MM.1S (cell line): ENCODE data around the gene C13orf46.

ENCODE experiments used
- DNase-seq: peaks from one replicate; pipeline ENCODE4 v3.0.0-alpha.2; 2015
- H2AFZ ChIP-seq: fragments of 300-600 bp; sonication (generic); 2 replicates; pipeline ENCODE4 v1.6.0; 2016; ENCODE audit warnings: antibody characterized with exemption, low read length
- H3F3A ChIP-seq: fragments of 300-600 bp; sonication (generic); 2 replicates; pipeline ENCODE4 v1.6.1; 2016; ENCODE audit warnings: mild to moderate bottlenecking, antibody characterized with exemption, low read length, moderate library complexity, mixed read lengths; ENCODE audit not compliant: insufficient read depth
- H3K27ac ChIP-seq: fragments of 300-600 bp; sonication (generic); 2 replicates; pipeline ENCODE4 v1.5.1; 2016; ENCODE audit warnings: mild to moderate bottlenecking, low read length
- H3K27me3 ChIP-seq: fragments of 300-600 bp; sonication (generic); replicated peaks from 2 replicates; pipeline ENCODE4 v1.6.0; 2016; ENCODE audit warnings: low read length; ENCODE audit not compliant: insufficient read depth
- H3K36me3 ChIP-seq: fragments of 300-600 bp; sonication (generic); replicated peaks from 2 replicates; pipeline ENCODE4 v1.6.1; 2016; ENCODE audit warnings: mild to moderate bottlenecking, low read length, mixed read lengths; ENCODE audit not compliant: insufficient read depth
- H3K4me1 ChIP-seq: fragments of 300-600 bp; sonication (generic); 2 replicates; pipeline ENCODE4 v1.6.1; 2016; ENCODE audit warnings: low read length, mixed read lengths
- H3K4me2 ChIP-seq: fragments of 300-600 bp; sonication (generic); 2 replicates; pipeline ENCODE4 v1.6.0; 2016; ENCODE audit warnings: low read depth, low read length
- H3K4me3 ChIP-seq: fragments of 300-600 bp; sonication (generic); 2 replicates; pipeline ENCODE4 v1.5.1; 2016; ENCODE audit warnings: low read length, mixed read lengths
- H3K79me2 ChIP-seq: fragments of 300-600 bp; sonication (generic); 2 replicates; pipeline ENCODE4 v1.6.1; 2016; ENCODE audit warnings: mixed run types, low read length, mixed read lengths
- H3K9ac ChIP-seq: fragments of 300-600 bp; sonication (generic); 2 replicates; pipeline ENCODE4 v1.6.1; 2016; ENCODE audit warnings: low read length, mixed read lengths
- H3K9me2 ChIP-seq: fragments of 300-600 bp; sonication (generic); replicated peaks from 2 replicates; pipeline ENCODE4 v1.6.1; 2016; ENCODE audit warnings: mild to moderate bottlenecking, low read length, mixed read lengths; ENCODE audit not compliant: insufficient read depth
- H3K9me3 ChIP-seq: fragments of 300-600 bp; sonication (generic); replicated peaks from 2 replicates; pipeline ENCODE4 v1.6.1; 2016; ENCODE audit warnings: mild to moderate bottlenecking, low read length, mixed read lengths; ENCODE audit not compliant: insufficient read depth
- H4K20me1 ChIP-seq: fragments of 300-600 bp; sonication (generic); 2 replicates; pipeline ENCODE4 v1.6.1; 2016; ENCODE audit warnings: mild to moderate bottlenecking, low read length, moderate library complexity, mixed read lengths; ENCODE audit not compliant: insufficient read depth
- EZH2 ChIP-seq: fragments of 300-600 bp; sonication (generic); optimal IDR thresholded peaks from 2 replicates; pipeline ENCODE3; 2017; ENCODE audit warnings: low read depth, mild to moderate bottlenecking, antibody characterized with exemption, low read length, mixed read lengths
- EZH2phosphoT487 ChIP-seq: fragments of 300-600 bp; sonication (generic); IDR thresholded peaks from 2 replicates; pipeline ENCODE4 v1.6.1; 2018; ENCODE audit warnings: antibody characterized with exemption, low read length
- TF ChIP-seq, protein P1 (sequence below): fragments of 300-600 bp; sonication (generic); IDR thresholded peaks from 2 replicates; pipeline ENCODE4 v1.5.1; 2016; ENCODE audit warnings: antibody characterized with exemption, low read length, mixed read lengths

C13orf46 gene

DNA sequence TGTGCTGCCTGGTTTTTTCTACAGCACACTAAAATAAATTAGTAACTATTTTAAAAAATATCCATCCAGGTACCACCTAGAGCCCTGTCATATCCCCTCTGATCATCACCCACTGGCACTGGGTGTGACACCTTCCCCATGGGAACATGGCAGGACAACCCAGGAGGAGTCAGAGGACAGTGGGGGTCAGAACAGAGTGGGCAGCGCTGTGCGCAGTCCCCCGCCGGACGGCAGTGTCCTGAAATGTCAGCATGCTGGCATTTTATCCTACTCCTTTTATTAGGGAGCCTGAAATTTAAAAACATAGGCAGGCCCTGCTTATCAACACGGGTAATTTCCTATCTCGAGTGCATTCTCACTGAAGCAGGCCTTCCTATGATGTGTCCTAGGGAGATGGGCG lies 67.9 kb downstream of the C13orf46 start:
- H3F3A ChIP-seq: peaks cover 19% of the 10 kb centered on the region
- H4K20me1 ChIP-seq: no peaks in the 10 kb centered on the region
- no peak for DNase-seq
- no peak overlapping the region for H2AFZ ChIP-seq
- no peaks in the 10 kb centered on the region for H3K9me2 ChIP-seq
- H3K9ac ChIP-seq: no peak overlapping the region
- TF ChIP-seq EZH2 (no peak), EZH2phosphoT487 (no peak)
- TF ChIP-seq, protein P1, sequence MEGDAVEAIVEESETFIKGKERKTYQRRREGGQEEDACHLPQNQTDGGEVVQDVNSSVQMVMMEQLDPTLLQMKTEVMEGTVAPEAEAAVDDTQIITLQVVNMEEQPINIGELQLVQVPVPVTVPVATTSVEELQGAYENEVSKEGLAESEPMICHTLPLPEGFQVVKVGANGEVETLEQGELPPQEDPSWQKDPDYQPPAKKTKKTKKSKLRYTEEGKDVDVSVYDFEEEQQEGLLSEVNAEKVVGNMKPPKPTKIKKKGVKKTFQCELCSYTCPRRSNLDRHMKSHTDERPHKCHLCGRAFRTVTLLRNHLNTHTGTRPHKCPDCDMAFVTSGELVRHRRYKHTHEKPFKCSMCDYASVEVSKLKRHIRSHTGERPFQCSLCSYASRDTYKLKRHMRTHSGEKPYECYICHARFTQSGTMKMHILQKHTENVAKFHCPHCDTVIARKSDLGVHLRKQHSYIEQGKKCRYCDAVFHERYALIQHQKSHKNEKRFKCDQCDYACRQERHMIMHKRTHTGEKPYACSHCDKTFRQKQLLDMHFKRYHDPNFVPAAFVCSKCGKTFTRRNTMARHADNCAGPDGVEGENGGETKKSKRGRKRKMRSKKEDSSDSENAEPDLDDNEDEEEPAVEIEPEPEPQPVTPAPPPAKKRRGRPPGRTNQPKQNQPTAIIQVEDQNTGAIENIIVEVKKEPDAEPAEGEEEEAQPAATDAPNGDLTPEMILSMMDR: no peak
- no peaks in the 10 kb centered on the region for H3K79me2 ChIP-seq
- H3K9me3 ChIP-seq: no peaks in the 10 kb centered on the region
- H3K27ac ChIP-seq: no peak overlapping the region
- no peak overlapping the region for H3K4me3 ChIP-seq
- H3K27me3 ChIP-seq: no peaks in the 10 kb centered on the region
- H3K4me2 ChIP-seq: no peak overlapping the region
- H3K4me1 ChIP-seq: peaks cover 26% of the 10 kb centered on the region
- H3K36me3 ChIP-seq: no peaks in the 10 kb centered on the region

DNA sequence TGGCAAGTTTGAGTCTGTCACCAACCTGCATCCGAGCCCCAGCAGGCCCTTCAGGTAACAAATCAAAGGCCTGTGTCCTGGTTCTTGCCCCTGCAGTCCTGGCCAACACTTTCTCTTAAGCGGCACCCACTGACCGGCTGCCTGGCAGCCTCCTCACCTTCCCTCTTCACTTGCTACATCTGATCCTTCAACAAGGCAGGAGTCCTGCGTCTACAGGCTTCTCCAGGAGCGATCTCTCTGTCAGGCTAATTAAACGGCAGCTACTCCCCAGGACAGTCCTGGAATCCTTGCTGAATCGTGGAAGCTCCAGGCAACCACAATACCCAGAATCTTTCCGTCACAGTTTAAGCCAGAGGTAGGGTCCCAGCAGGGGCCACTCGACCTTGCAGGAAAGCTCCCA lies 68.9 kb downstream of the C13orf46 start:
- no peaks in the 10 kb centered on the region for H4K20me1 ChIP-seq
- H3K27ac ChIP-seq: no peak overlapping the region
- no peak for TF ChIP-seq EZH2
- no peak for TF ChIP-seq EZH2phosphoT487
- TF ChIP-seq, protein P1: no peak
- H3F3A ChIP-seq: peaks cover 19% of the 10 kb centered on the region
- no peaks in the 10 kb centered on the region for H3K79me2 ChIP-seq
- H3K9ac ChIP-seq: no peak overlapping the region
- H3K9me3 ChIP-seq: no peaks in the 10 kb centered on the region
- H3K36me3 ChIP-seq: no peaks in the 10 kb centered on the region
- no peak overlapping the region for H3K4me3 ChIP-seq
- peaks cover 26% of the 10 kb centered on the region for H3K4me1 ChIP-seq
- H3K9me2 ChIP-seq: no peaks in the 10 kb centered on the region
- DNase-seq: no peak
- no peak overlapping the region for H2AFZ ChIP-seq
- no peak overlapping the region for H3K4me2 ChIP-seq
- no peaks in the 10 kb centered on the region for H3K27me3 ChIP-seq

DNA sequence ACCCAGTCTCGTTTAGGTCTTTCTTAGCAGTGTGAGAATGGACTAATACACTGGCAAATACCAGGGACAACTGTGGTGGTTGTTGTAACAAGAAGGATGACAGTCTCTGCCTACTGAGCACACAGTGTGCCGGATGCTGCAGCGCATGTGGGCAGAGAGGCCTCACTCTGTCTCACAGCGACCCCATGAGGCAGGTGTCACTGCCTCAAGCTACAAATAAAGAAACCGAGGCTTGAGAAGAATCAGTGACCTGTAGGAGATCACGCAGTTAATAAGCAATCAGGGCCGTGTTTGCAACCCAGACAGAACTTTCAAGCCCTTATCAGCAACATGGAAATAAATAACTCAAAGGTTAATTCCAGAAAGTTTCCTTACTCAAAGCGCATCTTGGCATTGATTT lies 69.5 kb downstream of the C13orf46 start:
- TF ChIP-seq, protein P1: peak; percentile 78
- no peak for TF ChIP-seq EZH2phosphoT487
- no peaks in the 10 kb centered on the region for H3K27me3 ChIP-seq
- no peaks in the 10 kb centered on the region for H3K9me2 ChIP-seq
- H3K4me2 ChIP-seq: no peak overlapping the region
- DNase-seq: peak; percentile 77
- H4K20me1 ChIP-seq: no peaks in the 10 kb centered on the region
- H3K36me3 ChIP-seq: no peaks in the 10 kb centered on the region
- H3K4me3 ChIP-seq: no peak overlapping the region
- H3F3A ChIP-seq: peaks cover 17% of the 10 kb centered on the region
- no peaks in the 10 kb centered on the region for H3K79me2 ChIP-seq
- H3K9me3 ChIP-seq: no peaks in the 10 kb centered on the region
- H2AFZ ChIP-seq: no peak overlapping the region
- H3K9ac ChIP-seq: no peak overlapping the region
- H3K27ac ChIP-seq: no peak overlapping the region
- peaks cover 24% of the 10 kb centered on the region for H3K4me1 ChIP-seq
